ENCODE measurements around the gene TMEM38B. TPM values are rescaled to one million over a fixed set of nuclear protein-coding genes. Genes with fewer than 3 reads are reported as not detected.

TMEM38B gene
- total RNA-seq, 1 donor from 2014 or later: 11.8 TPM

DNA sequence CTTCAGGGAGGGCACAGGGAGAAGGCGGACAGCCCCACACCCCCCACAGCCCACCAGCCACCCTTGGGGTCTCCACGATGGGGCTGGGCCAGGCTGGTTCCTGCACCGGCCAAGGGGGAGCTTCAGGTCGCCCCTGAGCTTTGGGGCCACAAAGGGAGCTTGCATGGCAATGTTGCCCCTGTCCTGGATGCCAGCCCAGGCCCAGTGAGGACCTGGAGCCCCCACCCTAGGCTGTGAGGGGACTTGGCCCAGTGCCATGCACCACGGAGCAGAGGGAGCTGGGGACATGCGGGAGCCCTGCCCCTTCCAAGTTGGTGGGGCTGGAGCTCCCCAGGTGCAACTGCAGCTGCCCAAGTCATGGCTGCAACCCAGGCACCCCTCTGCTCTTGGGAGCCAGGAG, 18.4 kb downstream of the TMEM38B start:
- no peak for DNase-seq (ENCODE audit: low spot score)
- no peak overlapping the region for H3K27ac Mint-ChIP-seq (ENCODE audit: unreplicated experiment)
- H3K4me3 Mint-ChIP-seq (ENCODE audit: unreplicated experiment): no peak overlapping the region
- no peaks in the 10 kb centered on the region for H3K36me3 Mint-ChIP-seq (ENCODE audit: low read depth, unreplicated experiment)
- no peaks in the 10 kb centered on the region for H3K4me1 Mint-ChIP-seq (ENCODE audit: unreplicated experiment)
- H3K27me3 Mint-ChIP-seq (ENCODE audit: unreplicated experiment): peaks cover 1% of the 10 kb centered on the region
- no peaks in the 10 kb centered on the region for H3K9me3 Mint-ChIP-seq (ENCODE audit: unreplicated experiment)
- TF ChIP-seq, protein P1, sequence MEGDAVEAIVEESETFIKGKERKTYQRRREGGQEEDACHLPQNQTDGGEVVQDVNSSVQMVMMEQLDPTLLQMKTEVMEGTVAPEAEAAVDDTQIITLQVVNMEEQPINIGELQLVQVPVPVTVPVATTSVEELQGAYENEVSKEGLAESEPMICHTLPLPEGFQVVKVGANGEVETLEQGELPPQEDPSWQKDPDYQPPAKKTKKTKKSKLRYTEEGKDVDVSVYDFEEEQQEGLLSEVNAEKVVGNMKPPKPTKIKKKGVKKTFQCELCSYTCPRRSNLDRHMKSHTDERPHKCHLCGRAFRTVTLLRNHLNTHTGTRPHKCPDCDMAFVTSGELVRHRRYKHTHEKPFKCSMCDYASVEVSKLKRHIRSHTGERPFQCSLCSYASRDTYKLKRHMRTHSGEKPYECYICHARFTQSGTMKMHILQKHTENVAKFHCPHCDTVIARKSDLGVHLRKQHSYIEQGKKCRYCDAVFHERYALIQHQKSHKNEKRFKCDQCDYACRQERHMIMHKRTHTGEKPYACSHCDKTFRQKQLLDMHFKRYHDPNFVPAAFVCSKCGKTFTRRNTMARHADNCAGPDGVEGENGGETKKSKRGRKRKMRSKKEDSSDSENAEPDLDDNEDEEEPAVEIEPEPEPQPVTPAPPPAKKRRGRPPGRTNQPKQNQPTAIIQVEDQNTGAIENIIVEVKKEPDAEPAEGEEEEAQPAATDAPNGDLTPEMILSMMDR (IDR thresholded peaks at IDR 0.05; ENCODE audit: unreplicated experiment): no peak

DNA sequence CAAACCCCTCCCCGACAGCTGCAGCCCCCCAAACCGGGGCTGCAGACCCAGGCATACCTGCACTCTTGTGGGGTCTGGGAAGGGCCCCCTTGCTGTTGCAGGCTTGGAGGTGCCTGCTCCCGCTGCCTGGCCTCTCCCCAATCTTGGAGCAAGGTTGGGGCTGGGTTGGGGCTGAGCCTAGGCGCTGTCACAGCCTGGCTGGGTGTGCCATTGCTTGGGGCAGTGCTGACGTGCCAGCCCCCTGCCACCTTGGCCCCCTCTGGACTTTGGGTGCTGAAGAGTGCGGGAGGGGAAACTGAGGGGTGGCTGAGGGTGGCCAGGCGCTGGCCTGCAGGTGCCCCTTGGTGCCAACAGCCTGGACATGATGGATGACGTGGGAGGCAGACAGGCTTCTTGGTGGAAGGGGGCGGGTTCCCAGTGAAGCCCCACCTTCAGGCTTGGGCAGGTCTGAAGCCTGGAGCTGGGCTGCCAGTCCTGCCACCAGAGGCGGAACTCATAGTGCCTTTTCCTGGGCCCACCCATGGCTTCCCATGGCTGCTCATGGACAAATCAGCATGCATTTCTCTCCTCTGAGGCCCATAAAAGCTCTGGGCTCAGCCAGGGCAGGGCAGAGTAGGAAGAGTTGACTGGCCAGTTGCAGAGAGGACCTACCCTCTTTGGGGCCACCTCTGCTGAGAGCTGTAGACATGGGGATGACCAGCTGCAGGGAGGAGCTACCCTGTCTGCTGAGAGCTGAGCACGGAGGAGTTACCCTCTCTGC, 19.1 kb downstream of the TMEM38B start:
- TF ChIP-seq, protein P1 (IDR thresholded peaks at IDR 0.05; ENCODE audit: unreplicated experiment): no peak
- Mint-ChIP-seq H3K4me3 (ENCODE audit: unreplicated experiment) (no peak overlapping the region), H3K36me3 (ENCODE audit: low read depth, unreplicated experiment) (no peaks in the 10 kb centered on the region), H3K9me3 (ENCODE audit: unreplicated experiment) (no peaks in the 10 kb centered on the region), H3K27me3 (ENCODE audit: unreplicated experiment) (peaks cover 1% of the 10 kb centered on the region), H3K4me1 (ENCODE audit: unreplicated experiment) (no peaks in the 10 kb centered on the region), H3K27ac (ENCODE audit: unreplicated experiment) (no peak overlapping the region)
- no peak for DNase-seq (ENCODE audit: low spot score)

DNA sequence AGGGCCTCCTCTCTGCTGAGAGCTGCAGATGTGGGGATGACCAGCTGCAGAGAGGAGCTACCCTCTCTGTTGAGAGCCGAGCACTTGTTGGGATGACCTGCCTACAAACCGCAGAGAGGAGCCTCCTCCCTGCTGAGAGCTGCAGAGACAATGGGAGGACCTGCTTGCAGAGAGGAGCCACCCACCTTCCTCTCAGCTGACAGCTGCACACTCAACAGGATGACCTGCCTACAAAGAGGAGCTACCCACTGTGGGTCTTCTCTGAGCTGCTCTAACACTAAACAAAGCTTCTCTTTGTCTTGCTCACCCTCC, 19.6 kb downstream of the TMEM38B start:
- Mint-ChIP-seq H3K27me3 (ENCODE audit: unreplicated experiment) (peaks cover 1% of the 10 kb centered on the region), H3K27ac (ENCODE audit: unreplicated experiment) (no peak overlapping the region), H3K4me3 (ENCODE audit: unreplicated experiment) (no peak overlapping the region), H3K9me3 (ENCODE audit: unreplicated experiment) (no peaks in the 10 kb centered on the region), H3K36me3 (ENCODE audit: low read depth, unreplicated experiment) (no peaks in the 10 kb centered on the region), H3K4me1 (ENCODE audit: unreplicated experiment) (no peaks in the 10 kb centered on the region)
- TF ChIP-seq, protein P1 (IDR thresholded peaks at IDR 0.05; ENCODE audit: unreplicated experiment): no peak
- DNase-seq (ENCODE audit: low spot score): no peak

DNA sequence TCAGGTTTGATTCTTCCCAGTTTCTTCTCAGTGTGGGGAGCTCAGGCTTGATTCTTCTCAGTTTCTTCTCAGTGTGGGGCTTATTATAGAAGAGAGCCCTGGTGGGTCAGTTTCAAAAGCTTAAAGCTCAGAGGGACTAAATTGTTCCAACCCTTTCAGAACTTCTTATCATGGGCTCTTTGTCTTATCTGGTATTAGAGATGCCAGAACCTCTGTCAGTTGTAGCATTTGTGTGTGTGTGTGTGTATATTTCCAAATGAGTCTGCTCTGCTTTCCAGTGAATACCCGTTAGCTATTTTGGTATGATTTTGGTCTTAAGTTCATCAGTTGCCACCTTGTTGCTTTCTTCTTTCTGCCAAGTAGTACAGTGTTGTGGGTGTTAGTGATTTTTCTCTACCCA, 21.8 kb downstream of the TMEM38B start:
- TF ChIP-seq, protein P1 (IDR thresholded peaks at IDR 0.05; ENCODE audit: unreplicated experiment): no peak
- Mint-ChIP-seq H3K9me3 (ENCODE audit: unreplicated experiment) (no peaks in the 10 kb centered on the region), H3K4me1 (ENCODE audit: unreplicated experiment) (no peaks in the 10 kb centered on the region), H3K27ac (ENCODE audit: unreplicated experiment) (no peak overlapping the region), H3K27me3 (ENCODE audit: unreplicated experiment) (peaks cover 1% of the 10 kb centered on the region), H3K4me3 (ENCODE audit: unreplicated experiment) (no peak overlapping the region), H3K36me3 (ENCODE audit: low read depth, unreplicated experiment) (no peaks in the 10 kb centered on the region)
- no peak for DNase-seq (ENCODE audit: low spot score)

DNA sequence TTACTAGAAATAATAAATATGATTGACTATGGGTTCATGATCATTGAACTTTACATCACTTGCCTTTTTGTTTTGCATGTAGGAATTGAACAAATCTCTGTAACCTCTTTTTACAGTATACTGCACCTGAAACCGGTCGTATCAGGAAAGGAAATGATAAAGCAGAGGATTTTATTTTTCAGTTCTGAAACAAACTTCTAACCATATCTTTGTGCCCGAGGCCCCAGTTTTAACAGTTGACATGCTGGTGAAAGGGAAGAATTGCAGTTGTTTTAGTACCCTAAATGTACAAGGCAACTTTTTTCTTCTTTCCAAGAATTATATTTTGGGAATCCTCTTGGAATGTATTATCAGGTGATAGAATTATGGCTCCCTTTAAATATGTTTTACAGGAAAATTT, 27.8 kb downstream of the TMEM38B start:
- no peaks in the 10 kb centered on the region for H3K4me1 Mint-ChIP-seq (ENCODE audit: unreplicated experiment)
- H3K4me3 Mint-ChIP-seq (ENCODE audit: unreplicated experiment): no peak overlapping the region
- DNase-seq (ENCODE audit: low spot score): no peak

More for the DNA sequence above, 27.8 kb downstream of the TMEM38B start:
- Mint-ChIP-seq H3K27ac (ENCODE audit: unreplicated experiment) (no peak overlapping the region), H3K9me3 (ENCODE audit: unreplicated experiment) (no peaks in the 10 kb centered on the region), H3K36me3 (ENCODE audit: low read depth, unreplicated experiment) (no peaks in the 10 kb centered on the region), H3K27me3 (ENCODE audit: unreplicated experiment) (no peaks in the 10 kb centered on the region)
- TF ChIP-seq, protein P1 (IDR thresholded peaks at IDR 0.05; ENCODE audit: unreplicated experiment): peak; percentile 52

All from endothelial cell (in vitro differentiated cells).